Measurements from ENCODE around the gene SCUBE2. TPM values are rescaled to one million over a fixed set of nuclear protein-coding genes. Genes with fewer than 3 reads are reported as not detected.

SCUBE2 gene
- total RNA-seq, 1 experiment from 2014 or later = 1.9 TPM

DNA sequence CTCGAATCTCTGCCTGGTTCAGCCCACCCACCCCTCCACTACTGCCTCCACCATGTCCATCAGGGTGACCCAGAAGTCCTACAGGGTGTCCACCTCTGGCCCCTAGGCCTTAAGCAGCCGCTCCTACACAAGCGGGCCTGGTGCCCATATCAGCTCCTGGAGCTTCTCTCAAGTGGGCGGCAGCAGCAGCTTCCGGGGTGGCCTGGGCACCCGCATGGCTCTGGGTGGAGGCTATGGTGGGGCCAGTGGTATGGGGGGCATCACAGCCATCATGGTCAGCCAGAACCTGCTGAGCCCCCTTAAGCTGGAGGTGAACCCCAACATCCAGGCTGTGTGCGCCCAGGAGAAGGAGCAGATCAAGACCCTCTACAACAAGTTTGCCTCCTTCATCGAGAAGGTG, 3.0 kb upstream of the SCUBE2 start (continued):
- TF ChIP-seq PRDM15 (CRISPR knock-in tag; IDR thresholded peaks at IDR 0.05) (no peak), E2F1 (CRISPR knock-in tag; IDR thresholded peaks at IDR 0.05) (no peak), KAT7 (CRISPR knock-in tag; IDR thresholded peaks at IDR 0.05; ENCODE audit: borderline replicate concordance) (no peak), ATF2 (CRISPR knock-in tag; IDR thresholded peaks at IDR 0.05; ENCODE audit: borderline replicate concordance, low read depth) (no peak), TEAD1 (CRISPR knock-in tag; IDR thresholded peaks at IDR 0.05) (no peak), GRHL2 (CRISPR knock-in tag; IDR thresholded peaks at IDR 0.05; ENCODE audit: insufficient replicate concordance, severe bottlenecking) (no peak)
- TF ChIP-seq, protein P1, sequence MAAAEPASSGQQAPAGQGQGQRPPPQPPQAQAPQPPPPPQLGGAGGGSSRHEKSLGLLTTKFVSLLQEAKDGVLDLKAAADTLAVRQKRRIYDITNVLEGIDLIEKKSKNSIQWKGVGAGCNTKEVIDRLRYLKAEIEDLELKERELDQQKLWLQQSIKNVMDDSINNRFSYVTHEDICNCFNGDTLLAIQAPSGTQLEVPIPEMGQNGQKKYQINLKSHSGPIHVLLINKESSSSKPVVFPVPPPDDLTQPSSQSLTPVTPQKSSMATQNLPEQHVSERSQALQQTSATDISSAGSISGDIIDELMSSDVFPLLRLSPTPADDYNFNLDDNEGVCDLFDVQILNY (CRISPR knock-in tag; IDR thresholded peaks at IDR 0.05) = no peak

- DNase-seq (ENCODE audit: low spot score) (no peak), ATAC-seq (no peak)
- Mint-ChIP-seq H3K4me3 (peak overlapping the region; percentile 58), H3K4me1 (peaks cover 12% of the 10 kb centered on the region), H3K9me3 (0 out of 2 replicates have a peak, but pooled peaks cover 4% of the 10 kb centered on the region), H3K27me3 (ENCODE audit: low read depth) (peaks cover 49% of the 10 kb centered on the region), H3K36me3 (no peaks in the 10 kb centered on the region), H3K27ac (no peak overlapping the region)
- CTCF ChIA-PET = interaction anchor here (0.6 to 6.5 kb wide), 15 partner anchors 9 to 413 kb away, joined by 3 to 64 read pairs (median 4); no protein-coding TSS in a partner anchor
- POLR2A ChIA-PET = interaction anchor here (0.6 to 1.5 kb wide), 2 partner anchors 45 to 384 kb away, joined by 6 read pairs; no protein-coding TSS in a partner anchor
- no peak for TF ChIP-seq FOXJ3 (CRISPR knock-in tag; IDR thresholded peaks at IDR 0.05; ENCODE audit: borderline replicate concordance)
- no peak for TF ChIP-seq AFF4 (CRISPR knock-in tag; IDR thresholded peaks at IDR 0.05; ENCODE audit: borderline replicate concordance)
- no peak for TF ChIP-seq NFYB (CRISPR knock-in tag; conservative IDR thresholded peaks at IDR 0.05; ENCODE audit: low read depth)
- TF ChIP-seq, protein P2, sequence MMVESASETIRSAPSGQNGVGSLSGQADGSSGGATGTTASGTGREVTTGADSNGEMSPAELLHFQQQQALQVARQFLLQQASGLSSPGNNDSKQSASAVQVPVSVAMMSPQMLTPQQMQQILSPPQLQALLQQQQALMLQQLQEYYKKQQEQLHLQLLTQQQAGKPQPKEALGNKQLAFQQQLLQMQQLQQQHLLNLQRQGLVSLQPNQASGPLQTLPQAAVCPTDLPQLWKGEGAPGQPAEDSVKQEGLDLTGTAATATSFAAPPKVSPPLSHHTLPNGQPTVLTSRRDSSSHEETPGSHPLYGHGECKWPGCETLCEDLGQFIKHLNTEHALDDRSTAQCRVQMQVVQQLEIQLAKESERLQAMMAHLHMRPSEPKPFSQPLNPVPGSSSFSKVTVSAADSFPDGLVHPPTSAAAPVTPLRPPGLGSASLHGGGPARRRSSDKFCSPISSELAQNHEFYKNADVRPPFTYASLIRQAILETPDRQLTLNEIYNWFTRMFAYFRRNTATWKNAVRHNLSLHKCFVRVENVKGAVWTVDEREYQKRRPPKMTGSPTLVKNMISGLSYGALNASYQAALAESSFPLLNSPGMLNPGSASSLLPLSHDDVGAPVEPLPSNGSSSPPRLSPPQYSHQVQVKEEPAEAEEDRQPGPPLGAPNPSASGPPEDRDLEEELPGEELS (CRISPR knock-in tag; IDR thresholded peaks at IDR 0.05) = no peak
- TF ChIP-seq, protein P3, sequence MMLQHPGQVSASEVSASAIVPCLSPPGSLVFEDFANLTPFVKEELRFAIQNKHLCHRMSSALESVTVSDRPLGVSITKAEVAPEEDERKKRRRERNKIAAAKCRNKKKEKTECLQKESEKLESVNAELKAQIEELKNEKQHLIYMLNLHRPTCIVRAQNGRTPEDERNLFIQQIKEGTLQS (CRISPR knock-in tag; conservative IDR thresholded peaks at IDR 0.05) = no peak
- no peak for TF ChIP-seq SMAD3 (CRISPR knock-in tag; IDR thresholded peaks at IDR 0.05; ENCODE audit: borderline replicate concordance)
- TF ChIP-seq ZNF396 (CRISPR knock-in tag; IDR thresholded peaks at IDR 0.05; ENCODE audit: borderline replicate concordance) = no peak
- TF ChIP-seq CTCF (IDR thresholded peaks at IDR 0.05) = no peak
- TF ChIP-seq NFATC4 (CRISPR knock-in tag; IDR thresholded peaks at IDR 0.05) = no peak
These were observed 1.7 kb upstream of the SCUBE2 start for GRCh38 chr11:9092853-9093778.

Measured in WTC11 (cell line).